ENCODE results near the gene NOP10.
"Not testable (repeated sequence)": the region's sequence is repeated elsewhere in the genome, so short reads cannot be mapped to it uniquely, and the experiment has no call there.

The NOP10 gene

GRCh38 chr15:34358948-34359347, 16.0 kb upstream of the NOP10 start:
- DNase-seq (ENCODE audit: low read depth): no peak

- DNase-seq (ENCODE audit: low read depth): no peak
These were observed 15.4 kb upstream of the NOP10 start for GRCh38 chr15:34358367-34358766.

- DNase-seq (ENCODE audit: low read depth): no peak
These were observed 14.7 kb upstream of the NOP10 start for GRCh38 chr15:34357653-34358052.

- DNase-seq (ENCODE audit: low read depth): no peak
These were observed 12.3 kb upstream of the NOP10 start for GRCh38 chr15:34355241-34355640.

GRCh38 chr15:34354286-34354685, 11.3 kb upstream of the NOP10 start:
- DNase-seq (ENCODE audit: low read depth): no peak

- DNase-seq (ENCODE audit: low read depth): no peak
These were observed 10.7 kb upstream of the NOP10 start for GRCh38 chr15:34353627-34354026.

- not testable (repeated sequence) for DNase-seq (ENCODE audit: low read depth)
These were observed 10.1 kb upstream of the NOP10 start for GRCh38 chr15:34352996-34353395.

- DNase-seq (ENCODE audit: low read depth): no peak
These were observed 6.8 kb upstream of the NOP10 start for GRCh38 chr15:34349769-34350168.

GRCh38 chr15:34348735-34349300, 5.9 kb upstream of the NOP10 start:
- no peak for DNase-seq (ENCODE audit: low read depth)

GRCh38 chr15:34347951-34348638, 5.2 kb upstream of the NOP10 start:
- no peak for DNase-seq (ENCODE audit: low read depth)

GRCh38 chr15:34342213-34342736, 661 bp downstream of the NOP10 start:
- DNase-seq (ENCODE audit: low read depth): not testable (repeated sequence)

GRCh38 chr15:34341381-34342212, 1.3 kb downstream of the NOP10 start:
- no peak for DNase-seq (ENCODE audit: low read depth)

GRCh38 chr15:34339946-34340345, 3.0 kb downstream of the NOP10 start:
- no peak for DNase-seq (ENCODE audit: low read depth)

GRCh38 chr15:34338347-34338746, 4.6 kb downstream of the NOP10 start:
- no peak for DNase-seq (ENCODE audit: low read depth)

- DNase-seq (ENCODE audit: low read depth): peak; percentile 70
These were observed 5.2 kb downstream of the NOP10 start, which contains the start of gene SLC12A6 for GRCh38 chr15:34337557-34338306. SLC12A6 (minus strand) TSS chr15:34337781; CDS start chr15:34336680, 1,101 bp downstream.

GRCh38 chr15:34336991-34337556, 5.9 kb downstream of the NOP10 start:
- DNase-seq (ENCODE audit: low read depth): no peak

- DNase-seq (ENCODE audit: low read depth): no peak
These were observed 6.5 kb downstream of the NOP10 start for GRCh38 chr15:34336231-34336990.

GRCh38 chr15:34335176-34336032, 7.5 kb downstream of the NOP10 start:
- no peak for DNase-seq (ENCODE audit: low read depth)

GRCh38 chr15:34334672-34335071, 8.3 kb downstream of the NOP10 start:
- no peak for DNase-seq (ENCODE audit: low read depth)

- DNase-seq (ENCODE audit: low read depth): no peak
These were observed 10.3 kb downstream of the NOP10 start for GRCh38 chr15:34332553-34333120.

Data from stimulated activated CD8-positive, alpha-beta memory T cell treated with anti-CD3 and anti-CD28 coated beads, Interleukin-7, amount 100 ng/mL, for 24 hours (primary cell).